PC-9 (cell line): ENCODE measurements around the gene NPEPL1. TPM values are rescaled to one million over a fixed set of nuclear protein-coding genes. Genes with fewer than 3 reads are reported as not detected.

Experiments
- BruUV-seq: library from RNA; stranded (reverse); fragments of 400-500 nt; replicated peaks from 2 replicates; lab custom pipeline; 2021; lab: Mats Ljungman, UMichigan
- CTCF ChIA-PET: fragments of 300-600 bp; sonication (Branson Sonifier 250); formaldehyde crosslinking; loops from one replicate; lab custom pipeline; 2022; ENCODE audit warnings: antibody characterized with exemption; lab: Charles Lee
- POLR2A ChIA-PET: fragments of 300-600 bp; sonication (Branson Sonifier 250); formaldehyde crosslinking; loops from one replicate; lab custom pipeline; 2022; ENCODE audit warnings: antibody characterized with exemption; ENCODE audit not compliant: unreplicated experiment; lab: Charles Lee
- DNase-seq, 2 experiments: peaks; one replicate each; pipeline versions ENCODE4 v3.0.0 to v3.0.0-alpha.2; 2015 to 2022; ENCODE audit warnings: mixed read lengths in 1 of 2
- H2AFZ ChIP-seq: fragments of 200-600 bp; sonication (generic); 2 replicates; pipeline ENCODE4 v1.8.1; 2017; ENCODE audit warnings: antibody characterized with exemption
- H3F3A ChIP-seq: fragments of 200-600 bp; sonication (generic); 2 replicates; pipeline ENCODE4 v1.8.1; 2017; ENCODE audit warnings: antibody characterized with exemption, mild to moderate bottlenecking, low read depth; ENCODE audit not compliant: insufficient read depth
- H3K27ac ChIP-seq: fragments of 200-600 bp; sonication (generic); 2 replicates; pipeline ENCODE4 v1.6.1; 2016; ENCODE audit warnings: mixed run types
- H3K27me3 ChIP-seq: fragments of 200-600 bp; sonication (generic); 2 replicates; pipeline ENCODE4 v1.6.1; 2016; ENCODE audit warnings: low read depth, mixed run types; ENCODE audit not compliant: insufficient read depth
- H3K36me3 ChIP-seq: fragments of 200-600 bp; sonication (generic); 2 replicates; pipeline ENCODE4 v1.6.1; 2016; ENCODE audit warnings: low read depth, mixed run types
- H3K4me1 ChIP-seq: fragments of 200-600 bp; sonication (generic); replicated peaks from 2 replicates; pipeline ENCODE4 v1.6.1; 2016; ENCODE audit warnings: mixed run types; ENCODE audit not compliant: insufficient read depth
- H3K4me2 ChIP-seq: fragments of 200-600 bp; sonication (generic); 2 replicates; pipeline ENCODE4 v1.6.1; 2017; ENCODE audit warnings: mixed run types
- H3K4me3 ChIP-seq: fragments of 200-600 bp; sonication (generic); 2 replicates; pipeline ENCODE4 v1.6.1; 2016; ENCODE audit warnings: mixed run types
- H3K79me2 ChIP-seq: fragments of 200-600 bp; sonication (generic); 2 replicates; pipeline ENCODE4 v1.6.1; 2017; ENCODE audit warnings: low read depth, mixed run types
- H3K9me2 ChIP-seq: fragments of 200-600 bp; sonication (generic); 2 replicates; pipeline ENCODE4 v1.8.1; 2017; ENCODE audit warnings: mild to moderate bottlenecking; ENCODE audit not compliant: insufficient read depth
- H3K9me3 ChIP-seq: fragments of 200-600 bp; sonication (generic); 2 replicates; pipeline ENCODE4 v1.8.1; 2016; ENCODE audit warnings: low read depth; ENCODE audit not compliant: insufficient read depth
- H4K20me1 ChIP-seq: fragments of 200-600 bp; sonication (generic); 2 replicates; pipeline ENCODE4 v1.8.1; 2017; ENCODE audit not compliant: insufficient read depth
- EZH2 ChIP-seq: fragments of 200-600 bp; sonication (generic); IDR thresholded peaks from 2 replicates; pipeline ENCODE4 v1.8.0; 2017; ENCODE audit warnings: antibody characterized with exemption, low read depth
- intact Hi-C: fragments of 100-400 bp; cut with micrococcal nuclease; formaldehyde crosslinking; loops from one replicate; pipeline ENCODE4 v1.10.0; 2022; ENCODE audit not compliant: unreplicated experiment
- total RNA-seq: library from RNA; stranded (reverse); gene quantifications from 2 replicates; pipeline ENCODE4 v1.2.3, GENCODE V29; 2021
- TF ChIP-seq, protein P1 (sequence below): fragments of 200-600 bp; sonication (generic); conservative IDR thresholded peaks from 2 replicates; pipeline ENCODE4 v1.6.1; 2017; ENCODE audit warnings: mixed run types, antibody characterized with exemption, mild to moderate bottlenecking, moderate library complexity

NPEPL1 gene
- total RNA-seq, 1 experiment from 2014 or later = 24.0 TPM

GRCh38 chr20:58763076-58763475 is 70.5 kb downstream of the NPEPL1 start:
- POLR2A ChIA-PET = no interaction called here
- no peak overlapping the region for H3K4me3 ChIP-seq

More at GRCh38 chr20:58763076-58763475, 70.5 kb downstream of the NPEPL1 start:
- Histone ChIP-seq H3K79me2 (no peaks in the 10 kb centered on the region), H4K20me1 (no peaks in the 10 kb centered on the region), H3K4me2 (no peak overlapping the region), H3K9me3 (no peaks in the 10 kb centered on the region), H3F3A (no peaks in the 10 kb centered on the region), H3K4me1 (no peaks in the 10 kb centered on the region), H3K36me3 (no peaks in the 10 kb centered on the region), H3K27me3 (peaks cover 100% of the 10 kb centered on the region), H3K27ac (no peak overlapping the region), H2AFZ (no peak overlapping the region), H3K9me2 (no peaks in the 10 kb centered on the region)
- DNase-seq = no peak
- no peak for TF ChIP-seq EZH2
- TF ChIP-seq, protein P1, sequence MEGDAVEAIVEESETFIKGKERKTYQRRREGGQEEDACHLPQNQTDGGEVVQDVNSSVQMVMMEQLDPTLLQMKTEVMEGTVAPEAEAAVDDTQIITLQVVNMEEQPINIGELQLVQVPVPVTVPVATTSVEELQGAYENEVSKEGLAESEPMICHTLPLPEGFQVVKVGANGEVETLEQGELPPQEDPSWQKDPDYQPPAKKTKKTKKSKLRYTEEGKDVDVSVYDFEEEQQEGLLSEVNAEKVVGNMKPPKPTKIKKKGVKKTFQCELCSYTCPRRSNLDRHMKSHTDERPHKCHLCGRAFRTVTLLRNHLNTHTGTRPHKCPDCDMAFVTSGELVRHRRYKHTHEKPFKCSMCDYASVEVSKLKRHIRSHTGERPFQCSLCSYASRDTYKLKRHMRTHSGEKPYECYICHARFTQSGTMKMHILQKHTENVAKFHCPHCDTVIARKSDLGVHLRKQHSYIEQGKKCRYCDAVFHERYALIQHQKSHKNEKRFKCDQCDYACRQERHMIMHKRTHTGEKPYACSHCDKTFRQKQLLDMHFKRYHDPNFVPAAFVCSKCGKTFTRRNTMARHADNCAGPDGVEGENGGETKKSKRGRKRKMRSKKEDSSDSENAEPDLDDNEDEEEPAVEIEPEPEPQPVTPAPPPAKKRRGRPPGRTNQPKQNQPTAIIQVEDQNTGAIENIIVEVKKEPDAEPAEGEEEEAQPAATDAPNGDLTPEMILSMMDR = no peak
- CTCF ChIA-PET = no interaction called here
- BruUV-seq = no TSS peak
- intact Hi-C loops = no loop called here

Other genes with a start within 250 kb of the NPEPL1 start
- gene APCDD1L, start 177.4 kb upstream of the NPEPL1 start, total RNA-seq = 2.4 and 3.0 TPM in 2 replicates
- 76.3 and 85.5 TPM in 2 replicates for gene STX16, start 41.5 kb upstream of the NPEPL1 start, total RNA-seq
- gene GNAS-AS1, start 158.1 kb downstream of the NPEPL1 start, total RNA-seq = 5.7 and 6.8 TPM in 2 replicates
- 929 and 1,304 TPM in 2 replicates for gene GNAS, start 159.9 kb downstream of the NPEPL1 start, total RNA-seq